Measurements from ENCODE around the gene WDR17. TPM values are rescaled to one million over a fixed set of nuclear protein-coding genes. Genes with fewer than 3 reads are reported as not detected.
A peak's percentile ranks its signal among the peaks of the same experiment; 100 is the strongest.

Gene WDR17
- total and polyA plus RNA-seq, 7 donors = 0.63 to 11.0 (median 5.8) TPM; not detected in 2

- 79 to 81% methylated on average over 6 of the region's 6 CpGs for WGBS, 2 donors
- Histone ChIP-seq H3K27me3 (no peaks in the 10 kb centered on the region), H3K27ac (peak overlapping the region in 3 of 4 donors; percentile 2 to 69 (median 57)), H3K36me3 (no peaks in the 10 kb centered on the region), H3K4me1 (peaks cover 0 to 52% (median 37%) of the 10 kb centered on the region in 4 donors), H3K9me3 (no peaks in the 10 kb centered on the region), H3K4me3 (no peak overlapping the region)
- TF ChIP-seq POLR2AphosphoS5 (IDR thresholded peaks at IDR 0.05) = no peak
- no peak for TF ChIP-seq CTCF (IDR thresholded peaks at IDR 0.05)
- no peak for TF ChIP-seq POLR2A (IDR thresholded peaks at IDR 0.05)
- TF ChIP-seq EP300 (IDR thresholded peaks at IDR 0.05) = no peak
- no peak for DNase-seq
- intact Hi-C loops (cut with DNase I) = no loop called here
These were observed 121.2 kb downstream of the WDR17 start for GRCh38 chr4:176186671-176187395.

GRCh38 chr4:176187624-176188023 lies 122.0 kb downstream of the WDR17 start:
- 70% methylated on average over 2 of the region's 2 CpGs for WGBS, 2 donors
- TF ChIP-seq EP300 (IDR thresholded peaks at IDR 0.05) (no peak), POLR2A (IDR thresholded peaks at IDR 0.05) (no peak), CTCF (IDR thresholded peaks at IDR 0.05) (no peak), POLR2AphosphoS5 (IDR thresholded peaks at IDR 0.05) (no peak)
- no peaks in the 10 kb centered on the region for H3K9me3 ChIP-seq
- intact Hi-C loops (cut with DNase I) = no loop called here
- H3K4me3 ChIP-seq = no peak overlapping the region
- peaks cover 0 to 60% (median 37%) of the 10 kb centered on the region in 4 donors for H3K4me1 ChIP-seq
- peak overlapping the region in 2 of 4 donors; percentile 57 to 69 for H3K27ac ChIP-seq
- no peak for DNase-seq
- no peaks in the 10 kb centered on the region for H3K27me3 ChIP-seq
- no peaks in the 10 kb centered on the region for H3K36me3 ChIP-seq

GRCh38 chr4:176188654-176189053 lies 123.0 kb downstream of the WDR17 start:
- DNase-seq = no peak
- H3K36me3 ChIP-seq = no peaks in the 10 kb centered on the region
- H3K4me1 ChIP-seq = peaks cover 0 to 60% (median 37%) of the 10 kb centered on the region in 4 donors
- no peaks in the 10 kb centered on the region for H3K27me3 ChIP-seq
- no peak overlapping the region for H3K4me3 ChIP-seq
- intact Hi-C loops (cut with DNase I) = no loop called here
- no peak for TF ChIP-seq POLR2A (IDR thresholded peaks at IDR 0.05)
- TF ChIP-seq POLR2AphosphoS5 (IDR thresholded peaks at IDR 0.05) = no peak
- TF ChIP-seq CTCF (IDR thresholded peaks at IDR 0.05) = no peak
- TF ChIP-seq EP300 (IDR thresholded peaks at IDR 0.05) = no peak
- H3K9me3 ChIP-seq = no peaks in the 10 kb centered on the region
- peak overlapping the region in 2 of 4 donors; percentile 85 to 89 for H3K27ac ChIP-seq

- Histone ChIP-seq H3K27ac (peak overlapping the region in 3 of 4 donors; percentile 59 to 89 (median 85)), H3K9me3 (no peaks in the 10 kb centered on the region)
- intact Hi-C loops (cut with DNase I) = loop anchor here (5.0 to 10.0 kb wide), 2 partner anchors 47 to 85 kb away; no protein-coding TSS in a partner anchor
These were observed 124.5 kb downstream of the WDR17 start for GRCh38 chr4:176189891-176190795.

More at GRCh38 chr4:176189891-176190795, 124.5 kb downstream of the WDR17 start:
- 54 to 82% methylated on average over 11 of the region's 11 CpGs for WGBS, 2 donors
- H3K27me3 ChIP-seq = no peaks in the 10 kb centered on the region
- H3K4me1 ChIP-seq = peaks cover 0 to 57% (median 37%) of the 10 kb centered on the region in 4 donors
- no peaks in the 10 kb centered on the region for H3K36me3 ChIP-seq
- no peak overlapping the region for H3K4me3 ChIP-seq
- peak; percentile 48 for DNase-seq
- no peak for TF ChIP-seq POLR2A (IDR thresholded peaks at IDR 0.05)
- no peak for TF ChIP-seq POLR2AphosphoS5 (IDR thresholded peaks at IDR 0.05)
- TF ChIP-seq CTCF (IDR thresholded peaks at IDR 0.05) = no peak
- no peak for TF ChIP-seq EP300 (IDR thresholded peaks at IDR 0.05)
